OCI-LY7 (cell line): ENCODE measurements around the gene TAS2R39. TPM values are rescaled to one million over a fixed set of nuclear protein-coding genes. Genes with fewer than 3 reads are reported as not detected.

Experiments used
- Bru-seq: library from RNA; stranded (reverse); fragments of 400-500 nt; gene quantifications from one replicate; lab custom pipeline; 2021; lab: Mats Ljungman, UMichigan
- BruChase-seq, 2 experiments: library from RNA; stranded (reverse); fragments of 400-500 nt; gene quantifications; one replicate each; lab custom pipeline; 2021; lab: Mats Ljungman, UMichigan
- BruUV-seq: library from RNA; stranded (reverse); fragments of 400-500 nt; replicated peaks from 2 replicates; lab custom pipeline; 2021; lab: Mats Ljungman, UMichigan
- CTCF ChIA-PET: fragments of 300-600 bp; sonication (Branson Sonifier 250); formaldehyde crosslinking; loops from one replicate; lab custom pipeline; 2022; ENCODE audit warnings: antibody characterized with exemption; ENCODE audit not compliant: unreplicated experiment; lab: Charles Lee
- POLR2A ChIA-PET: fragments of 300-600 bp; sonication (Branson Sonifier 250); formaldehyde crosslinking; loops from one replicate; lab custom pipeline; 2022; ENCODE audit warnings: antibody characterized with exemption; lab: Charles Lee
- DNase-seq: peaks from one replicate; pipeline ENCODE4 v3.0.0-alpha.2; 2015; ENCODE audit warnings: low spot score
- H2AFZ ChIP-seq: fragments of 200-600 bp; sonication (generic), shearing (Covaris generic); 2 replicates; pipeline ENCODE4 v1.6.1; 2014; ENCODE audit warnings: mild to moderate bottlenecking, antibody characterized with exemption, low read length, moderate library complexity
- H3K27ac ChIP-seq: fragments of 200-600 bp; sonication (generic); 2 replicates; pipeline ENCODE4 v1.5.1; 2014; ENCODE audit warnings: mixed run types, low read depth, mild to moderate bottlenecking, moderate library complexity, low read length, inconsistent platforms; ENCODE audit not compliant: poor library complexity, severe bottlenecking
- H3K36me3 ChIP-seq: fragments of 200-600 bp; sonication (generic); 2 replicates; pipeline ENCODE4 v1.6.1; 2014; ENCODE audit warnings: mild to moderate bottlenecking, antibody characterized with exemption, low read length, moderate library complexity, mixed read lengths; ENCODE audit not compliant: insufficient read depth
- H3K4me1 ChIP-seq: fragments of 200-600 bp; sonication (generic); 2 replicates; pipeline ENCODE4 v1.5.1; 2014; ENCODE audit warnings: mild to moderate bottlenecking, low read length; ENCODE audit not compliant: insufficient read depth, poor library complexity, severe bottlenecking
- H3K4me2 ChIP-seq: fragments of 200-600 bp; sonication (generic); 2 replicates; pipeline ENCODE4 v1.6.1; 2014; ENCODE audit warnings: mild to moderate bottlenecking, low read length
- H3K4me3 ChIP-seq: fragments of 200-600 bp; sonication (generic); 2 replicates; pipeline ENCODE4 v1.5.1; 2014; ENCODE audit warnings: mild to moderate bottlenecking, low read depth, low read length; ENCODE audit not compliant: poor library complexity, severe bottlenecking
- H3K79me2 ChIP-seq: fragments of 200-600 bp; sonication (generic); 2 replicates; pipeline ENCODE4 v1.6.1; 2016; ENCODE audit warnings: low read depth, mild to moderate bottlenecking, low read length, moderate library complexity, mixed read lengths; ENCODE audit not compliant: insufficient read depth
- H3K9me2 ChIP-seq: fragments of 200-600 bp; sonication (generic); 2 replicates; pipeline ENCODE4 v1.6.1; 2016; ENCODE audit warnings: mild to moderate bottlenecking, low read length, mixed read lengths; ENCODE audit not compliant: insufficient read depth
- H3K9me3 ChIP-seq: fragments of 200-600 bp; sonication (generic); 2 replicates; pipeline ENCODE4 v1.6.1; 2014; ENCODE audit warnings: mild to moderate bottlenecking, mixed run types, low read length, mixed read lengths
- H4K20me1 ChIP-seq: fragments of 200-600 bp; sonication (generic); 2 replicates; pipeline ENCODE4 v1.6.1; 2014; ENCODE audit warnings: mild to moderate bottlenecking, antibody characterized with exemption, low read length, moderate library complexity, mixed read lengths; ENCODE audit not compliant: insufficient read depth
- CTCF ChIP-seq: fragments of 200-600 bp; sonication (generic); conservative IDR thresholded peaks from 2 replicates; pipeline ENCODE4 v1.5.1; 2014; ENCODE audit warnings: mild to moderate bottlenecking, antibody characterized with exemption, low read length, moderate library complexity, mixed read lengths
- EZH2phosphoT487 ChIP-seq: fragments of 200-600 bp; sonication (generic); IDR thresholded peaks from 2 replicates; pipeline ENCODE4 v1.6.1; 2018; ENCODE audit warnings: low read depth, borderline replicate concordance, mild to moderate bottlenecking, mixed run types, antibody characterized with exemption, low read length, moderate library complexity, mixed read lengths
- intact Hi-C: fragments of 100-400 bp; cut with micrococcal nuclease; formaldehyde crosslinking; loops from one replicate; pipeline ENCODE4 v1.10.0; 2022; ENCODE audit not compliant: unreplicated experiment
- long read RNA-seq: library from polyadenylated mRNA; stranded (forward); transcript quantifications from one replicate; pipeline ENCODE4 v2.0.0, GENCODE V29; 2022
- total RNA-seq, 2 experiments: library from RNA; depleted of rRNA in 1 of 2; stranded (reverse); fragments of >200 nt in 1 of 2; shearing (Covaris generic) in 1 of 2; gene quantifications; 2 replicates each; pipeline ENCODE4 v1.2.3, GENCODE V29; 2014 to 2022

The TAS2R39 gene
- total RNA-seq (2014; rRNA removed; shearing (Covaris generic)) = not detected in 2 replicates
- not detected in 2 replicates for total RNA-seq (2022)
- not detected for Bru-seq, nascent RNA
- not detected for BruChase-seq, experiment 1, labeled RNA remaining after a 6-hour chase
- not detected for BruChase-seq, experiment 2, labeled RNA remaining after a 2-hour chase
- long read RNA-seq, partial matches to known transcripts = 0 of 1 reads
- long read RNA-seq, other reads (novel, unspliced or antisense) = 0 of 1 reads

- Histone ChIP-seq H3K27ac (no peak within 1 kb of the TSS), H3K36me3 (no peaks in the 10 kb centered on the region), H2AFZ (no peak within 1 kb of the TSS), H3K9me3 (peaks cover 6% of the 10 kb centered on the region), H3K9me2 (no peaks in the 10 kb centered on the region), H4K20me1 (no peaks in the 10 kb centered on the region), H3K4me1 (no peaks in the 10 kb centered on the region), H3K79me2 (no peaks in the 10 kb centered on the region), H3K4me2 (no peak within 1 kb of the TSS), H3K4me3 (no peak within 1 kb of the TSS)
- intact Hi-C loops = no loop called here
- TF ChIP-seq EZH2phosphoT487 (no peak), CTCF (no peak)
- DNase-seq = no peak
- BruUV-seq = no TSS peak
- ChIA-PET POLR2A (interaction anchor here (0.9 kb wide), 1 partner anchor 9 kb away, joined by 4 read pairs; no protein-coding TSS in a partner anchor), CTCF (no interaction called here)
Measured at GRCh38 chr7:143183024-143183423, at the start of gene TAS2R39. Gene TAS2R39 (plus strand): TSS chr7:143183419. CDS start chr7:143183419, 0 bp downstream.

- Histone ChIP-seq H3K79me2 (no peaks in the 10 kb centered on the region), H3K36me3 (no peaks in the 10 kb centered on the region), H2AFZ (no peak overlapping the region), H3K4me3 (no peak overlapping the region), H3K27ac (no peak overlapping the region), H3K4me2 (no peak overlapping the region), H3K4me1 (no peaks in the 10 kb centered on the region), H3K9me2 (no peaks in the 10 kb centered on the region), H4K20me1 (no peaks in the 10 kb centered on the region), H3K9me3 (no peaks in the 10 kb centered on the region)
- TF ChIP-seq CTCF (no peak), EZH2phosphoT487 (no peak)
- no peak for DNase-seq
- ChIA-PET CTCF (no interaction called here), POLR2A (no interaction called here)
- intact Hi-C loops = no loop called here
- BruUV-seq = no TSS peak
Measured at GRCh38 chr7:143147070-143147469, 36.1 kb upstream of the TAS2R39 start.

GRCh38 chr7:143148050-143148449, 35.2 kb upstream of the TAS2R39 start:
- CTCF ChIA-PET = no interaction called here
- Histone ChIP-seq H4K20me1 (no peaks in the 10 kb centered on the region), H3K4me2 (no peak overlapping the region), H3K4me3 (no peak overlapping the region), H3K27ac (no peak overlapping the region), H3K9me2 (no peaks in the 10 kb centered on the region), H3K79me2 (no peaks in the 10 kb centered on the region), H2AFZ (no peak overlapping the region), H3K4me1 (no peaks in the 10 kb centered on the region), H3K36me3 (no peaks in the 10 kb centered on the region), H3K9me3 (no peaks in the 10 kb centered on the region)
- POLR2A ChIA-PET = no interaction called here
- DNase-seq = no peak
- BruUV-seq = no TSS peak
- intact Hi-C loops = no loop called here
- TF ChIP-seq EZH2phosphoT487 = no peak
- TF ChIP-seq CTCF = no peak
